ENCODE measurements around the gene POC1B.

DNA sequence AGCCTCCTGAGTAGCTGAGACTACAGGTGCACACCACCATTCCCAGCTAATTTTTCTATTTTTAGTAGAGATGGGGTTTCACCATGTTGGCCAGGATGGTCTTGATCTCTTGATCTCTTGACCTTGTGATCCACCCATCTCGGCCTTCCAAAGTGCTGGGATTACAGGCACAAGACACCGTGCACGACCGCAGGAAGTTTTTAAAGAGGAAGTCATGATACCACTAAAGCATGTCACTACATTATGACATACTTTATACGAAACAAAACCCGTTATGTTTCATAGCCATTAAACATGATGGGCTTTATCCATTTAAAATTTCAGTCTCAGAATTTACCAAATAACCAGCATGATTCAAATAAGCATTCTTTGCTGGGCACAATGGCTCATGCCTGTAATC, 89.8 kb downstream of the POC1B start:
- TF ChIP-seq, protein P1, sequence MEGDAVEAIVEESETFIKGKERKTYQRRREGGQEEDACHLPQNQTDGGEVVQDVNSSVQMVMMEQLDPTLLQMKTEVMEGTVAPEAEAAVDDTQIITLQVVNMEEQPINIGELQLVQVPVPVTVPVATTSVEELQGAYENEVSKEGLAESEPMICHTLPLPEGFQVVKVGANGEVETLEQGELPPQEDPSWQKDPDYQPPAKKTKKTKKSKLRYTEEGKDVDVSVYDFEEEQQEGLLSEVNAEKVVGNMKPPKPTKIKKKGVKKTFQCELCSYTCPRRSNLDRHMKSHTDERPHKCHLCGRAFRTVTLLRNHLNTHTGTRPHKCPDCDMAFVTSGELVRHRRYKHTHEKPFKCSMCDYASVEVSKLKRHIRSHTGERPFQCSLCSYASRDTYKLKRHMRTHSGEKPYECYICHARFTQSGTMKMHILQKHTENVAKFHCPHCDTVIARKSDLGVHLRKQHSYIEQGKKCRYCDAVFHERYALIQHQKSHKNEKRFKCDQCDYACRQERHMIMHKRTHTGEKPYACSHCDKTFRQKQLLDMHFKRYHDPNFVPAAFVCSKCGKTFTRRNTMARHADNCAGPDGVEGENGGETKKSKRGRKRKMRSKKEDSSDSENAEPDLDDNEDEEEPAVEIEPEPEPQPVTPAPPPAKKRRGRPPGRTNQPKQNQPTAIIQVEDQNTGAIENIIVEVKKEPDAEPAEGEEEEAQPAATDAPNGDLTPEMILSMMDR (conservative IDR thresholded peaks at IDR 0.05; ENCODE audit: low read depth, low read length): no peak
- TF ChIP-seq EZH2phosphoT487 (IDR thresholded peaks at IDR 0.05; ENCODE audit: borderline replicate concordance, low read length) (no peak), EZH2 (IDR thresholded peaks at IDR 0.05; ENCODE audit: low read length, unreplicated experiment) (no peak)

Data from PC-3 (cell line).